ENCODE data around the gene TSPAN19. TPM values are rescaled to one million over a fixed set of nuclear protein-coding genes. Genes with fewer than 3 reads are reported as not detected.

TSPAN19 gene
- total RNA-seq, 2 donors from 2014 or later: not detected

GRCh38 chr12:84976133-84976532 is 59.9 kb downstream of the TSPAN19 start:
- Histone ChIP-seq H3K4me3 (no peak overlapping the region), H3K27ac (no peak overlapping the region), H3K9me3 (no peaks in the 10 kb centered on the region), H3K36me3 (no peaks in the 10 kb centered on the region), H3K4me1 (no peaks in the 10 kb centered on the region), H3K27me3 (no peaks in the 10 kb centered on the region)
- no peak for TF ChIP-seq CTCF (IDR thresholded peaks at IDR 0.05)
- DNase-seq (ENCODE audit: low spot score): no peak

- no peak for DNase-seq (ENCODE audit: low spot score)
These were observed 61.8 kb downstream of the TSPAN19 start for GRCh38 chr12:84974155-84974815.

GRCh38 chr12:84973026-84973425 is 63.1 kb downstream of the TSPAN19 start:
- Histone ChIP-seq H3K27ac (no peak overlapping the region), H3K9me3 (no peaks in the 10 kb centered on the region), H3K4me3 (no peak overlapping the region), H3K4me1 (no peaks in the 10 kb centered on the region), H3K27me3 (no peaks in the 10 kb centered on the region), H3K36me3 (no peaks in the 10 kb centered on the region)
- DNase-seq (ENCODE audit: low spot score): no peak
- TF ChIP-seq CTCF (IDR thresholded peaks at IDR 0.05): no peak

More at GRCh38 chr12:84974155-84974815, 61.8 kb downstream of the TSPAN19 start:
- no peaks in the 10 kb centered on the region for H3K4me1 ChIP-seq
- TF ChIP-seq CTCF (IDR thresholded peaks at IDR 0.05): no peak
- no peaks in the 10 kb centered on the region for H3K27me3 ChIP-seq
- no peaks in the 10 kb centered on the region for H3K36me3 ChIP-seq
- no peak overlapping the region for H3K4me3 ChIP-seq
- H3K9me3 ChIP-seq: no peaks in the 10 kb centered on the region
- no peak overlapping the region for H3K27ac ChIP-seq

- DNase-seq (ENCODE audit: low spot score): no peak
- Histone ChIP-seq H3K27me3 (no peaks in the 10 kb centered on the region), H3K9me3 (no peaks in the 10 kb centered on the region), H3K4me1 (no peaks in the 10 kb centered on the region), H3K36me3 (no peaks in the 10 kb centered on the region), H3K27ac (no peak overlapping the region), H3K4me3 (no peak overlapping the region)
- TF ChIP-seq CTCF (IDR thresholded peaks at IDR 0.05): no peak
These were observed 66.9 kb downstream of the TSPAN19 start for GRCh38 chr12:84969226-84969625.

Other genes with a start within 250 kb of the TSPAN19 start
- not detected for gene SLC6A15, start 123.5 kb downstream of the TSPAN19 start, total RNA-seq
- under 1 TPM in 1 of 2 donors, not detected in 1; 0.12 TPM for gene LRRIQ1, start 74 bp upstream of the TSPAN19 start, total RNA-seq
- not detected for gene ALX1, start 243.9 kb upstream of the TSPAN19 start, total RNA-seq

All from right atrium auricular region (tissue), 2 donors.